Measurements from ENCODE around the gene RGS13.

The RGS13 gene

DNA sequence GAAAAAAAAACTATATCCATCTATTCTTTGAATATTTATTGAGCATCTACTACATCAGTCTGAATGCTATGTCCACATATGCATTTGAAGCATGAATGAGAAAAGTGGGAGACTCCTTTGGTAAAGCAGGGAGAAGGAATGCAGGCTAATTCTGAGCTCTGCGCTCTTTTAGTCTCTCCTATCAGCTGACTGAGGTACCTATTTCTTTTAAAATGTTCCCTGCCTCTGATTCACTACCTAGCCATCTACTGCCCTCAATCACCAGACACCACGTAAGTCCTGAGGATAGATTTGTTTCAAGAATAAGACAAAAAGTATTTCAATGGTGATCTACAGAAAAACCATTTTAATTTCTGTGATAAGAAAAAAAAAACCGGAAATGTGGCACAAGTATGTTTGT is 3.8 kb upstream of the RGS13 start:
- H3K9ac ChIP-seq (ENCODE audit: low read depth, low read length, poor library complexity, severe bottlenecking), result no peak overlapping the region
- no peaks in the 10 kb centered on the region for H3K79me2 ChIP-seq (ENCODE audit: insufficient read depth, low read length)
- H3K9me2 ChIP-seq (replicated peaks; ENCODE audit: low read depth, low read length), result no peaks in the 10 kb centered on the region
- peaks cover 16% of the 10 kb centered on the region for H3K4me1 ChIP-seq (ENCODE audit: insufficient read depth, low read length, poor library complexity, severe bottlenecking)
- H4K20me1 ChIP-seq (ENCODE audit: insufficient read depth, low read length, poor library complexity, severe bottlenecking), result no peaks in the 10 kb centered on the region
- H3F3A ChIP-seq (ENCODE audit: low read depth), result 0 out of 2 replicates have a peak, but pooled peaks cover 3% of the 10 kb centered on the region
- H3K36me3 ChIP-seq (ENCODE audit: insufficient read depth, low read length), result no peaks in the 10 kb centered on the region
- TF ChIP-seq EZH2phosphoT487 (IDR thresholded peaks at IDR 0.05; ENCODE audit: borderline replicate concordance), result no peak
- TF ChIP-seq, protein P1, sequence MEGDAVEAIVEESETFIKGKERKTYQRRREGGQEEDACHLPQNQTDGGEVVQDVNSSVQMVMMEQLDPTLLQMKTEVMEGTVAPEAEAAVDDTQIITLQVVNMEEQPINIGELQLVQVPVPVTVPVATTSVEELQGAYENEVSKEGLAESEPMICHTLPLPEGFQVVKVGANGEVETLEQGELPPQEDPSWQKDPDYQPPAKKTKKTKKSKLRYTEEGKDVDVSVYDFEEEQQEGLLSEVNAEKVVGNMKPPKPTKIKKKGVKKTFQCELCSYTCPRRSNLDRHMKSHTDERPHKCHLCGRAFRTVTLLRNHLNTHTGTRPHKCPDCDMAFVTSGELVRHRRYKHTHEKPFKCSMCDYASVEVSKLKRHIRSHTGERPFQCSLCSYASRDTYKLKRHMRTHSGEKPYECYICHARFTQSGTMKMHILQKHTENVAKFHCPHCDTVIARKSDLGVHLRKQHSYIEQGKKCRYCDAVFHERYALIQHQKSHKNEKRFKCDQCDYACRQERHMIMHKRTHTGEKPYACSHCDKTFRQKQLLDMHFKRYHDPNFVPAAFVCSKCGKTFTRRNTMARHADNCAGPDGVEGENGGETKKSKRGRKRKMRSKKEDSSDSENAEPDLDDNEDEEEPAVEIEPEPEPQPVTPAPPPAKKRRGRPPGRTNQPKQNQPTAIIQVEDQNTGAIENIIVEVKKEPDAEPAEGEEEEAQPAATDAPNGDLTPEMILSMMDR (conservative IDR thresholded peaks at IDR 0.05; ENCODE audit: low read length), result no peak
- no peak overlapping the region for H2AFZ ChIP-seq (ENCODE audit: low read length)
- H3K27me3 ChIP-seq (ENCODE audit: insufficient read depth, low read length, poor library complexity, severe bottlenecking), result no peaks in the 10 kb centered on the region
- H3K9me3 ChIP-seq (ENCODE audit: insufficient read depth, low read depth, low read length), result no peaks in the 10 kb centered on the region
- no peak overlapping the region for H3K4me2 ChIP-seq (ENCODE audit: low read depth, low read length, poor library complexity, severe bottlenecking)
- H3K4me3 ChIP-seq (ENCODE audit: low read length, poor library complexity, severe bottlenecking), result no peak overlapping the region

DNA sequence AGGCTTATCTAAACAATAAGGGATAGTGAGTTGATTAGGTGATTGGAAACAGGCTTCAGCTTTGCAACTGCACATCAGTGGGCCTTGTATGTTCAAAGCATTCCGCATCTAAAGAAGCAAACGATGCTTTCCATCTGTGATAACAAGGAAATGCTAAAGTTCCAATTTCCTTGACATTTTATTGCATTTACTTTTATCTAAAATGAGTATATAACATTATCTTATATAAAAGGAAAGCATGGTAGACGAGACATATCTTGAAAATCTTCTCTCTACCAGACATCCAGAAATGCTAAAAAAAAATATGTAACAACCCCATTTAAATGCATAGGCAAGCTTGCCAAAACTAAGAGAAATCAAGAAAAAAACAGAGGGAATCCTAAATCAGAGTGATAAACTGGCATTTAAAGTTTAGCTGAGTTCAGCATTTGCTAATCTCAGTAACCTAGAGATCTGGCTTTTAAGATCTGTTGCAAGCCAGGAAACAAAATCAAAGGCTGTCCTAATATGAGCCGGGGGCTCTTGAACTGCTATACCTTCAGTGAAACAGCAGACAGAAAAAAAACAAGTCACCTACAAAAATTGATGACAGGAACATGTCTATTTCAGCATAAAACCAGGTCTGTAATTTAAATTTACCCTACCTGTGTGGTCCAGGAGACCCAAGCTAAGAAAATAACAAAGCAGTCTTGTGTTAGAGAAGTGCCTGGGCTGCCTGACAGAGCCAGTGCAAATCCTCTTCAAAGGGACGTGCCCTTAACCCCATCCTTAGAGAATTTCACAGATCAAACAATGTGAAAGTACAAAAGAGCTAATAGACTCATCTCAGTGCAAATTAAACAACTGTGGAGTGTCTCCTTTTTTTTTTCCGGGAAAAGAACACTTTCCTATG is 3.1 kb upstream of the RGS13 start:
- Histone ChIP-seq H3K4me3 (ENCODE audit: low read length, poor library complexity, severe bottlenecking) (no peak overlapping the region), H3K4me2 (ENCODE audit: low read depth, low read length, poor library complexity, severe bottlenecking) (no peak overlapping the region), H3F3A (ENCODE audit: low read depth) (no peaks in the 10 kb centered on the region), H4K20me1 (ENCODE audit: insufficient read depth, low read length, poor library complexity, severe bottlenecking) (no peaks in the 10 kb centered on the region), H3K9ac (ENCODE audit: low read depth, low read length, poor library complexity, severe bottlenecking) (no peak overlapping the region), H2AFZ (ENCODE audit: low read length) (no peak overlapping the region), H3K79me2 (ENCODE audit: insufficient read depth, low read length) (no peaks in the 10 kb centered on the region), H3K4me1 (ENCODE audit: insufficient read depth, low read length, poor library complexity, severe bottlenecking) (peaks cover 11% of the 10 kb centered on the region), H3K9me3 (ENCODE audit: insufficient read depth, low read depth, low read length) (no peaks in the 10 kb centered on the region), H3K27me3 (ENCODE audit: insufficient read depth, low read length, poor library complexity, severe bottlenecking) (no peaks in the 10 kb centered on the region), H3K36me3 (ENCODE audit: insufficient read depth, low read length) (no peaks in the 10 kb centered on the region), H3K9me2 (replicated peaks; ENCODE audit: low read depth, low read length) (no peaks in the 10 kb centered on the region)
- TF ChIP-seq, protein P1 (conservative IDR thresholded peaks at IDR 0.05; ENCODE audit: low read length), result no peak
- no peak for TF ChIP-seq EZH2phosphoT487 (IDR thresholded peaks at IDR 0.05; ENCODE audit: borderline replicate concordance)

DNA sequence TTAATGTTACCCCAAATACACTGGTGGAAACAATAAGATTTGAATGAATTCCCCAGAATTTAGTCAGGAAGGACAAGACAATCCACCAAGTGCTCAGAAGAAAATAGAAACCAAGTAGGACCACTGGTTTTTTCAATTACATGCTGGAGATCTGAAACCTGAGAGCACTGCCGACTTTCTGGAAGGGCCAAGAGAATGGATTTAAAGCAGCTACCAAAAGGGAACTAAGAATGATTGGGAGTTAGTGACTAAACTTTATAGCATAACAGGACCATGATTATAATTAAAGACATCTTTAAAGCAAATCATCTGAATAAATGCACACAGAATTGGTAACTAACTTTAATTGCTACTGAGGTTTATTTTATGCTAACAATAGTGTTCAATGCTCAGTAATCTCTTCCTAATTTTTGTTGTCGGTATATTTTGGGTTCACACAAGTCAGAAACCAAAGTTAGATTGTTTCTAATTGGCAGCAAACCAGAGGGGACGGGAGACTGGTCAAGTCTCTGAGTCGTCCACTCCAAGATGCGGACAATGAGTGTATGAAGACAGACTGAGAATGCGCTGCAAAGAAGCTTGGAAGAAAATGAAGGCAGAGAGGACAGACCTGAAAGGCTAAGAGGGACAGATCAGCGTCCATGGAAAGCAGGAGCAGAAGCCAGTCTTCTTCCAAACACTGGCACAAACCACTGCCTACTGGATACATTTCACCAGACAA is 2.3 kb upstream of the RGS13 start:
- TF ChIP-seq EZH2phosphoT487 (IDR thresholded peaks at IDR 0.05; ENCODE audit: borderline replicate concordance), result no peak
- TF ChIP-seq, protein P1 (conservative IDR thresholded peaks at IDR 0.05; ENCODE audit: low read length), result no peak
- H3K4me2 ChIP-seq (ENCODE audit: low read depth, low read length, poor library complexity, severe bottlenecking), result no peak overlapping the region
- H3K79me2 ChIP-seq (ENCODE audit: insufficient read depth, low read length), result no peaks in the 10 kb centered on the region
- no peak overlapping the region for H2AFZ ChIP-seq (ENCODE audit: low read length)
- no peaks in the 10 kb centered on the region for H3K9me3 ChIP-seq (ENCODE audit: insufficient read depth, low read depth, low read length)
- H3F3A ChIP-seq (ENCODE audit: low read depth), result no peaks in the 10 kb centered on the region
- no peak overlapping the region for H3K9ac ChIP-seq (ENCODE audit: low read depth, low read length, poor library complexity, severe bottlenecking)
- no peak overlapping the region for H3K4me3 ChIP-seq (ENCODE audit: low read length, poor library complexity, severe bottlenecking)
- H3K36me3 ChIP-seq (ENCODE audit: insufficient read depth, low read length), result no peaks in the 10 kb centered on the region
- no peaks in the 10 kb centered on the region for H4K20me1 ChIP-seq (ENCODE audit: insufficient read depth, low read length, poor library complexity, severe bottlenecking)
- H3K27me3 ChIP-seq (ENCODE audit: insufficient read depth, low read length, poor library complexity, severe bottlenecking), result no peaks in the 10 kb centered on the region
- H3K4me1 ChIP-seq (ENCODE audit: insufficient read depth, low read length, poor library complexity, severe bottlenecking), result peaks cover 3% of the 10 kb centered on the region
- H3K9me2 ChIP-seq (replicated peaks; ENCODE audit: low read depth, low read length), result no peaks in the 10 kb centered on the region
